Adrenal gland (tissue), 5 donors: ENCODE data around the gene TMEM11.
"Not testable (repeated sequence)": the region's sequence is repeated elsewhere in the genome, so short reads cannot be mapped to it uniquely, and the experiment has no call there.

ENCODE experiments used
- POLR2A ChIP-seq, 2 donors: fragments of 450-650 bp; IDR thresholded peaks; one replicate each; pipeline ENCODE4 v1.6.1; 2017; ENCODE audit warnings: antibody characterized with exemption in 2 of 2, mild to moderate bottlenecking in 2 of 2, moderate library complexity in 1 of 2
- TF ChIP-seq, protein P1 (sequence below), 6 experiments: fragments of 450-650 bp in 4 of 6; fragments of 200-600 bp in 2 of 6; sonication (generic) in 1 of 6; IDR thresholded peaks; 1 replicate in 5 of 6; 2 replicates in 1 of 6; pipeline versions ENCODE4 v1.5.1 to v1.8.0; 2016 to 2021; ENCODE audit warnings: antibody characterized with exemption in 6 of 6, mild to moderate bottlenecking in 2 of 6, moderate library complexity in 1 of 6
- donor health status: DM: no; HTN: no; CAD: no.

DNA sequence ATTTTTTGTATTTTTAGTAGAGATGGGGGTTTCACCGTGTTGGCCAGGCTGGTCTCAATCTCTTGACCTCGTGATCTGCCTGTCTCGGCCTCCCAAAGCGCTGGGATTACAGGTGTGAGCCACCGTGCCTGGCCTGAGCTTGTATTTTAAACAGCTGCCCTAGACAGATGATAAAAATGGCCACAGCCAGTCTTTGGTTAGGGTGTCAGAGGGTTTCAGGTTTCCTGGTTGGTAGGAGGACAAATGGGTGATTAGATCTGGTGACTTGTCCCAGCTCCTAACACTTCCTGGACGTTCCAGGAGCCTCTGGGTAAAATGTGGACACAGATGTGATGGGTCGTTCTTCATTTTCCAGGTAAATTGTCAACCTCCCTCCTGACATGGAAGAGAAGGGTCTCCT is 21.5 kb downstream of the TMEM11 start:
- TF ChIP-seq POLR2A (IDR thresholded peaks at IDR 0.05): not testable (repeated sequence)
- TF ChIP-seq, protein P1, sequence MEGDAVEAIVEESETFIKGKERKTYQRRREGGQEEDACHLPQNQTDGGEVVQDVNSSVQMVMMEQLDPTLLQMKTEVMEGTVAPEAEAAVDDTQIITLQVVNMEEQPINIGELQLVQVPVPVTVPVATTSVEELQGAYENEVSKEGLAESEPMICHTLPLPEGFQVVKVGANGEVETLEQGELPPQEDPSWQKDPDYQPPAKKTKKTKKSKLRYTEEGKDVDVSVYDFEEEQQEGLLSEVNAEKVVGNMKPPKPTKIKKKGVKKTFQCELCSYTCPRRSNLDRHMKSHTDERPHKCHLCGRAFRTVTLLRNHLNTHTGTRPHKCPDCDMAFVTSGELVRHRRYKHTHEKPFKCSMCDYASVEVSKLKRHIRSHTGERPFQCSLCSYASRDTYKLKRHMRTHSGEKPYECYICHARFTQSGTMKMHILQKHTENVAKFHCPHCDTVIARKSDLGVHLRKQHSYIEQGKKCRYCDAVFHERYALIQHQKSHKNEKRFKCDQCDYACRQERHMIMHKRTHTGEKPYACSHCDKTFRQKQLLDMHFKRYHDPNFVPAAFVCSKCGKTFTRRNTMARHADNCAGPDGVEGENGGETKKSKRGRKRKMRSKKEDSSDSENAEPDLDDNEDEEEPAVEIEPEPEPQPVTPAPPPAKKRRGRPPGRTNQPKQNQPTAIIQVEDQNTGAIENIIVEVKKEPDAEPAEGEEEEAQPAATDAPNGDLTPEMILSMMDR (IDR thresholded peaks at IDR 0.05): not testable (repeated sequence)
